Endodermal cell (in vitro differentiated cells): ENCODE data around the gene NEMP1. TPM values are rescaled to one million over a fixed set of nuclear protein-coding genes. Genes with fewer than 3 reads are reported as not detected.

Experiments
- DNase-seq: peaks from one replicate; pipeline ENCODE4 v3.0.0-alpha.2; 2017
- H3K27ac ChIP-seq: 2 replicates; pipeline ENCODE4 v1.5.1; 2013; ENCODE audit warnings: mild to moderate bottlenecking, low read depth, low read length, moderate library complexity
- H3K27me3 ChIP-seq: 2 replicates; pipeline ENCODE4 v1.6.1; 2013; ENCODE audit warnings: mild to moderate bottlenecking, low read length, moderate library complexity; ENCODE audit not compliant: insufficient read depth, control insufficient read depth, poor library complexity, severe bottlenecking
- H3K36me3 ChIP-seq: 2 replicates; pipeline ENCODE4 v1.7.0; 2013; ENCODE audit warnings: mild to moderate bottlenecking, low read length, moderate library complexity; ENCODE audit not compliant: control insufficient read depth, insufficient read depth
- H3K4me1 ChIP-seq: one replicate; pipeline ENCODE4 v1.7.0; 2013; ENCODE audit warnings: low read length; ENCODE audit not compliant: control insufficient read depth, insufficient read depth
- H3K4me3 ChIP-seq: 2 replicates; pipeline ENCODE4 v1.5.1; 2013; ENCODE audit warnings: mild to moderate bottlenecking, low read length, moderate library complexity
- H3K9ac ChIP-seq: 2 replicates; pipeline ENCODE4 v1.6.1; 2013; ENCODE audit warnings: mild to moderate bottlenecking, low read length, moderate library complexity; ENCODE audit not compliant: poor library complexity, severe bottlenecking; ENCODE audit errors: extremely low read depth
- H3K9me3 ChIP-seq: 2 replicates; pipeline ENCODE4 v1.6.1; 2013; ENCODE audit warnings: mild to moderate bottlenecking, low read length, moderate library complexity; ENCODE audit not compliant: control insufficient read depth
- H3K27ac Mint-ChIP-seq: 2 replicates; pipeline ENCODE4 v1.8.0; 2020; ENCODE audit warnings: mixed read lengths
- H3K27me3 Mint-ChIP-seq: 2 replicates; pipeline ENCODE4 v1.8.0; 2021; ENCODE audit warnings: mild to moderate bottlenecking, mixed read lengths; ENCODE audit not compliant: insufficient read depth
- H3K36me3 Mint-ChIP-seq: 2 replicates; pipeline ENCODE4 v1.8.0; 2020; ENCODE audit warnings: low read depth, mixed read lengths
- H3K4me1 Mint-ChIP-seq: 2 replicates; pipeline ENCODE4 v1.8.0; 2020; ENCODE audit warnings: mixed read lengths
- H3K4me3 Mint-ChIP-seq: 2 replicates; pipeline ENCODE4 v1.8.0; 2020; ENCODE audit warnings: mild to moderate bottlenecking, moderate library complexity, mixed read lengths
- H3K9me3 Mint-ChIP-seq: 2 replicates; pipeline ENCODE4 v1.8.0; 2020; ENCODE audit warnings: mild to moderate bottlenecking, mixed read lengths
- WGBS, 2 experiments: methylation state at CpG; one replicate each; pipeline versions ENCODE4 v1.1.5 to v1.1.7; 2013; ENCODE audit warnings: missing lambda C conversion rate in 2 of 2, mixed read lengths in 1 of 2; ENCODE audit not compliant: insufficient coverage in 1 of 2, insufficient read length in 1 of 2; 5-methylcytosine and 5-hydroxymethylcytosine counted together
- total RNA-seq, 2 donors: library from RNA; stranded (reverse); fragmentation: NEBNext Ultra II Directional in 1 of 2; extraction: Animal tissue kit (Norgen Biotek cat#: 25700) in 1 of 2; gene quantifications; 2 replicates in 1 of 2; 3 replicates in 1 of 2; pipeline ENCODE4 v1.2.1, GENCODE V29; 2021
- TF ChIP-seq, protein P1 (sequence below): fragments of 200-600 bp; sonication (generic); conservative IDR thresholded peaks from 2 replicates; pipeline ENCODE4 v1.5.0; 2021; ENCODE audit warnings: antibody characterized with exemption, mild to moderate bottlenecking

The NEMP1 gene
- total RNA-seq, 2 donors from 2014 or later = 36.3 to 52.6 TPM

DNA sequence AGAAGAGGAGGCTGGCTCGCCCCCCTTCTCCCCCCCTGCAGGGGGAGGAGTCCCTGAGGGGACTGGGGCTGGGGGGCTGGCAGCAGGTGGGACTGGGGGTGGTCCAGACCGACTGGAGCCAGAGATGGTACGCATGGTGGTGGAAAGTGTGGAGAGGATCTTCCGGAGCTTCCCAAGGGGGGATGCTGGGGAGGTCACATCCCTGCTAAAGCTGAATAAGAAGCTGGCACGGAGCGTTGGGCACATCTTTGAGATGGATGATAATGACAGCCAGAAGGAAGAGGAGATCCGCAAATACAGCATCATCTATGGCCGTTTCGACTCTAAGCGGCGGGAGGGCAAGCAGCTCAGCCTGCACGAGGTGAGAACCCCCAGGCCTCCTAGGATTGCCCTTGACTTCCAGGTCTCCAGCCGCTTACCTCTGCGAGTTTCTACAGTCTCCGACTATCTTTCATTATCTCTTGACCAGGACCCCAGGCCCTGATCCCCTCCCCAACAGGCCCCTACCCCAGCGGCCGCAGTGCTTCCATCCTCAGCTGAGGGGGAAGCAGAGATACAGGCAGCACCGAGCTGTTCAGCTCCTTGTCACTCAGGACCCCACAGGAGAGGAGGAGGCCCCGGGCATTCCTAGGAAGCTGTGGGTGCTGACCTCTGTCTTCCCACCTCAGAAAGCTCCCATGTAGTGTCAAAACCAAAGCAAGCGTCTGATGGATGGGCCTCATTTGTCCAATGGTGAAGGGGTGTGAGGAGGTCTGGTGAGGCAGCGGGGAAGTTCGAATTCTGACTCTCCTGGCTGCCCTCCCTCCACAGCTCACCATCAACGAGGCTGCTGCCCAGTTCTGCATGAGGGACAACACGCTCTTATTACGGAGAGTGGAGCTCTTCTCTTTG, 13.3 kb upstream of the NEMP1 start:
- Mint-ChIP-seq H3K9me3 (no peaks in the 10 kb centered on the region), H3K27me3 (no peaks in the 10 kb centered on the region), H3K36me3 (peaks cover 30% of the 10 kb centered on the region), H3K4me1 (peaks cover 9% of the 10 kb centered on the region), H3K27ac (no peak overlapping the region), H3K4me3 (no peak overlapping the region)
- WGBS, 2 experiments = 91 to 95% methylated on average over 13 to 24 of the region's 25 CpGs
- no peak for DNase-seq
- H3K9me3 ChIP-seq = no peaks in the 10 kb centered on the region
- peaks cover 3% of the 10 kb centered on the region for H3K4me1 ChIP-seq
- peaks cover 16% of the 10 kb centered on the region for H3K36me3 ChIP-seq
- H3K27me3 ChIP-seq = no peaks in the 10 kb centered on the region
- TF ChIP-seq, protein P1, sequence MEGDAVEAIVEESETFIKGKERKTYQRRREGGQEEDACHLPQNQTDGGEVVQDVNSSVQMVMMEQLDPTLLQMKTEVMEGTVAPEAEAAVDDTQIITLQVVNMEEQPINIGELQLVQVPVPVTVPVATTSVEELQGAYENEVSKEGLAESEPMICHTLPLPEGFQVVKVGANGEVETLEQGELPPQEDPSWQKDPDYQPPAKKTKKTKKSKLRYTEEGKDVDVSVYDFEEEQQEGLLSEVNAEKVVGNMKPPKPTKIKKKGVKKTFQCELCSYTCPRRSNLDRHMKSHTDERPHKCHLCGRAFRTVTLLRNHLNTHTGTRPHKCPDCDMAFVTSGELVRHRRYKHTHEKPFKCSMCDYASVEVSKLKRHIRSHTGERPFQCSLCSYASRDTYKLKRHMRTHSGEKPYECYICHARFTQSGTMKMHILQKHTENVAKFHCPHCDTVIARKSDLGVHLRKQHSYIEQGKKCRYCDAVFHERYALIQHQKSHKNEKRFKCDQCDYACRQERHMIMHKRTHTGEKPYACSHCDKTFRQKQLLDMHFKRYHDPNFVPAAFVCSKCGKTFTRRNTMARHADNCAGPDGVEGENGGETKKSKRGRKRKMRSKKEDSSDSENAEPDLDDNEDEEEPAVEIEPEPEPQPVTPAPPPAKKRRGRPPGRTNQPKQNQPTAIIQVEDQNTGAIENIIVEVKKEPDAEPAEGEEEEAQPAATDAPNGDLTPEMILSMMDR = no peak
- H3K27ac ChIP-seq = no peak overlapping the region
- no peak overlapping the region for H3K4me3 ChIP-seq
- no peak overlapping the region for H3K9ac ChIP-seq

DNA sequence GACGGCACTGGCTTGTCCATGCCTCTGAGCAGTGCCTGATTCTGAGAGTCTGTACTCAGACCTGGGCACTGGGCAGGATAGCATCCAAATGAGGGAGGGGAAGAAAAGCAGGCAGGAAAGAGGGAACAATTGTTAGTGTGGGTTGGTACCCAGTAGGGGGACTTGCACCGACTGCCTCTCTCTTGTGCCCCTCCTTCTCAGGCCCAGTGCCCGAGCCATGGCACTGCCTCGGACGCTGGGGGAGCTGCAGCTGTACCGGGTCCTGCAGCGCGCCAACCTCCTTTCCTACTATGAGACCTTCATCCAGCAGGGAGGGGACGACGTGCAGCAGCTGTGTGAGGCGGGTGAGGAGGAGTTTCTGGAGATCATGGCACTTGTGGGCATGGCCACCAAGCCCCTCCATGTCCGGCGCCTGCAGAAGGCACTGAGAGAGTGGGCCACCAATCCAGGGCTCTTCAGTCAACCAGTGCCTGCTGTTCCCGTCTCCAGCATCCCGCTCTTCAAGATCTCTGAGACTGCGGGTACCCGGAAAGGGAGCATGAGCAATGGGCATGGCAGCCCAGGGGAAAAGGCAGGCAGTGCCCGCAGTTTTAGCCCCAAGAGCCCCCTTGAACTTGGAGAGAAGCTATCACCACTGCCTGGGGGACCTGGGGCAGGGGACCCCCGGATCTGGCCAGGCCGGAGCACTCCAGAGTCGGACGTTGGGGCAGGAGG, 12.5 kb upstream of the NEMP1 start:
- H3K9me3 ChIP-seq = no peaks in the 10 kb centered on the region
- no peaks in the 10 kb centered on the region for H3K27me3 Mint-ChIP-seq
- H3K27me3 ChIP-seq = no peaks in the 10 kb centered on the region
- H3K4me1 Mint-ChIP-seq = peaks cover 16% of the 10 kb centered on the region
- peaks cover 3% of the 10 kb centered on the region for H3K4me1 ChIP-seq
- DNase-seq = no peak
- H3K4me3 Mint-ChIP-seq = peak overlapping the region; percentile 78
- H3K4me3 ChIP-seq = no peak overlapping the region
- no peak overlapping the region for H3K27ac Mint-ChIP-seq
- no peak overlapping the region for H3K27ac ChIP-seq
- WGBS, 2 experiments = 93 to 97% methylated on average over 13 to 22 of the region's 22 CpGs
- H3K36me3 ChIP-seq = peaks cover 16% of the 10 kb centered on the region
- no peak overlapping the region for H3K9ac ChIP-seq
- TF ChIP-seq, protein P1 = no peak
- H3K36me3 Mint-ChIP-seq = peaks cover 22% of the 10 kb centered on the region
- no peaks in the 10 kb centered on the region for H3K9me3 Mint-ChIP-seq

DNA sequence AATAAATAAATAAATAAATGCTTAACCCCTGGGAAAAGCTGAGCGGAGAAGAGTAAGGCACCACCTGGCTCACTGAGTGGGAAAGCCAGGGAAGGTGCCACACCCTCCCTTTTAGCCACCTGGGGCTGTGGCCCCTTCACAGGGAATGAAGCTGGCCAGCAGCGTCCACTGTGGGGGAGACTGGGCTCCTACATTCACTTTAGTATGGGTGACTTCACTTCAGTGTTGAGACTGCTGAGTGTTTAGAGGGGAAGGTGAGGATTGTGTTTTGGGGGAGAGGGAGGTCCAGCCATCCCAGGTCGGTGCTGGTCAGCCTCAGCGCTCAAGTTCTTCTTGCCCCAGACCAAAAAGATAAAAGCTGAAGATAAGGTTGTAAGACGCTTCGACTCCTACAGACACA, 11.9 kb upstream of the NEMP1 start:
- no peaks in the 10 kb centered on the region for H3K9me3 Mint-ChIP-seq
- 86 to 100% methylated on average over 4 to 6 of the region's 6 CpGs for WGBS, 2 experiments
- no peak overlapping the region for H3K27ac Mint-ChIP-seq
- H3K4me1 ChIP-seq = peaks cover 3% of the 10 kb centered on the region
- H3K27me3 ChIP-seq = no peaks in the 10 kb centered on the region
- TF ChIP-seq, protein P1 = no peak
- H3K27me3 Mint-ChIP-seq = no peaks in the 10 kb centered on the region
- H3K9me3 ChIP-seq = no peaks in the 10 kb centered on the region
- H3K9ac ChIP-seq = no peak overlapping the region
- H3K4me3 ChIP-seq = no peak overlapping the region
- peaks cover 20% of the 10 kb centered on the region for H3K4me1 Mint-ChIP-seq
- H3K4me3 Mint-ChIP-seq = peak overlapping the region; percentile 78
- H3K27ac ChIP-seq = no peak overlapping the region
- peaks cover 19% of the 10 kb centered on the region for H3K36me3 Mint-ChIP-seq
- DNase-seq = no peak
- peaks cover 11% of the 10 kb centered on the region for H3K36me3 ChIP-seq
